ENCODE data around the gene PDE1C. TPM values are rescaled to one million over a fixed set of nuclear protein-coding genes. Genes with fewer than 3 reads are reported as not detected.

PDE1C gene
- total RNA-seq, 2 experiments from 2014 or later = not detected

GRCh38 chr7:31882187-31882586, 188.0 kb downstream of the PDE1C start:
- Histone ChIP-seq H3K79me2 (ENCODE audit: insufficient read depth, low read depth, low read length) (no peaks in the 10 kb centered on the region), H3K9me2 (ENCODE audit: insufficient read depth, low read length) (no peaks in the 10 kb centered on the region), H3K4me1 (ENCODE audit: insufficient read depth, low read length, poor library complexity, severe bottlenecking) (no peaks in the 10 kb centered on the region), H2AFZ (ENCODE audit: low read length) (no peak overlapping the region), H3K4me3 (ENCODE audit: low read depth, low read length, poor library complexity, severe bottlenecking) (no peak overlapping the region), H3K27ac (ENCODE audit: low read depth, low read length, poor library complexity, severe bottlenecking) (no peak overlapping the region), H3K9me3 (ENCODE audit: low read length) (peaks cover 5% of the 10 kb centered on the region; the same call in 1 of the 2 replicates), H3K36me3 (ENCODE audit: insufficient read depth, low read length) (no peaks in the 10 kb centered on the region), H4K20me1 (ENCODE audit: insufficient read depth, low read length) (no peaks in the 10 kb centered on the region), H3K4me2 (ENCODE audit: low read length) (no peak overlapping the region)
- BruUV-seq (replicated peaks) = no TSS peak
- no peak for DNase-seq (ENCODE audit: low spot score)
- intact Hi-C loops (cut with micrococcal nuclease; ENCODE audit: unreplicated experiment) = no loop called here
- TF ChIP-seq EZH2phosphoT487 (IDR thresholded peaks at IDR 0.05; ENCODE audit: borderline replicate concordance, low read depth, low read length) = no peak
- TF ChIP-seq CTCF (conservative IDR thresholded peaks at IDR 0.05; ENCODE audit: low read length) = no peak
- ChIA-PET CTCF (ENCODE audit: unreplicated experiment) (no interaction called here), POLR2A (no interaction called here)

GRCh38 chr7:31878875-31879274, 191.3 kb downstream of the PDE1C start:
- no TSS peak for BruUV-seq (replicated peaks)
- CTCF ChIA-PET (ENCODE audit: unreplicated experiment) = no interaction called here

GRCh38 chr7:31875424-31875823, 194.8 kb downstream of the PDE1C start:
- H3K9me3 ChIP-seq (ENCODE audit: low read length) = no peaks in the 10 kb centered on the region
- H3K4me1 ChIP-seq (ENCODE audit: insufficient read depth, low read length, poor library complexity, severe bottlenecking) = no peaks in the 10 kb centered on the region
- ChIA-PET POLR2A (interaction anchor here (0.6 kb wide), 1 partner anchor 543 kb away, joined by 3 read pairs; no protein-coding TSS in a partner anchor), CTCF (ENCODE audit: unreplicated experiment) (no interaction called here)
- H3K79me2 ChIP-seq (ENCODE audit: insufficient read depth, low read depth, low read length) = no peaks in the 10 kb centered on the region
- DNase-seq (ENCODE audit: low spot score) = no peak
- intact Hi-C loops (cut with micrococcal nuclease; ENCODE audit: unreplicated experiment) = no loop called here
- TF ChIP-seq EZH2phosphoT487 (IDR thresholded peaks at IDR 0.05; ENCODE audit: borderline replicate concordance, low read depth, low read length) (no peak), CTCF (conservative IDR thresholded peaks at IDR 0.05; ENCODE audit: low read length) (no peak)
- no peak overlapping the region for H3K4me3 ChIP-seq (ENCODE audit: low read depth, low read length, poor library complexity, severe bottlenecking)
- H4K20me1 ChIP-seq (ENCODE audit: insufficient read depth, low read length) = no peaks in the 10 kb centered on the region
- no TSS peak for BruUV-seq (replicated peaks)
- H3K9me2 ChIP-seq (ENCODE audit: insufficient read depth, low read length) = no peaks in the 10 kb centered on the region
- H3K27ac ChIP-seq (ENCODE audit: low read depth, low read length, poor library complexity, severe bottlenecking) = no peak overlapping the region
- H3K4me2 ChIP-seq (ENCODE audit: low read length) = no peak overlapping the region
- no peaks in the 10 kb centered on the region for H3K36me3 ChIP-seq (ENCODE audit: insufficient read depth, low read length)
- no peak overlapping the region for H2AFZ ChIP-seq (ENCODE audit: low read length)

More at GRCh38 chr7:31878875-31879274, 191.3 kb downstream of the PDE1C start:
- no peak for TF ChIP-seq EZH2phosphoT487 (IDR thresholded peaks at IDR 0.05; ENCODE audit: borderline replicate concordance, low read depth, low read length)
- no peak for TF ChIP-seq CTCF (conservative IDR thresholded peaks at IDR 0.05; ENCODE audit: low read length)
- Histone ChIP-seq H4K20me1 (ENCODE audit: insufficient read depth, low read length) (no peaks in the 10 kb centered on the region), H3K9me2 (ENCODE audit: insufficient read depth, low read length) (no peaks in the 10 kb centered on the region), H3K4me1 (ENCODE audit: insufficient read depth, low read length, poor library complexity, severe bottlenecking) (no peaks in the 10 kb centered on the region), H3K36me3 (ENCODE audit: insufficient read depth, low read length) (no peaks in the 10 kb centered on the region), H3K79me2 (ENCODE audit: insufficient read depth, low read depth, low read length) (no peaks in the 10 kb centered on the region), H3K27ac (ENCODE audit: low read depth, low read length, poor library complexity, severe bottlenecking) (no peak overlapping the region), H3K9me3 (ENCODE audit: low read length) (no peaks in the 10 kb centered on the region), H3K4me2 (ENCODE audit: low read length) (no peak overlapping the region), H3K4me3 (ENCODE audit: low read depth, low read length, poor library complexity, severe bottlenecking) (no peak overlapping the region), H2AFZ (ENCODE audit: low read length) (no peak overlapping the region)
- POLR2A ChIA-PET = no interaction called here
- intact Hi-C loops (cut with micrococcal nuclease; ENCODE audit: unreplicated experiment) = no loop called here
- no peak for DNase-seq (ENCODE audit: low spot score)
